Activated naive CD8-positive, alpha-beta T cell treated with anti-CD3 and anti-CD28 coated beads, Interleukin-2, amount 50 U/mL, for 16 hours (primary cell): ENCODE data around the gene RAC3.

Source experiments
- DNase-seq: peaks from one replicate; pipeline ENCODE4 v3.0.0-alpha.2; 2020; ENCODE audit warnings: low read depth, low spot score

RAC3 gene

DNA sequence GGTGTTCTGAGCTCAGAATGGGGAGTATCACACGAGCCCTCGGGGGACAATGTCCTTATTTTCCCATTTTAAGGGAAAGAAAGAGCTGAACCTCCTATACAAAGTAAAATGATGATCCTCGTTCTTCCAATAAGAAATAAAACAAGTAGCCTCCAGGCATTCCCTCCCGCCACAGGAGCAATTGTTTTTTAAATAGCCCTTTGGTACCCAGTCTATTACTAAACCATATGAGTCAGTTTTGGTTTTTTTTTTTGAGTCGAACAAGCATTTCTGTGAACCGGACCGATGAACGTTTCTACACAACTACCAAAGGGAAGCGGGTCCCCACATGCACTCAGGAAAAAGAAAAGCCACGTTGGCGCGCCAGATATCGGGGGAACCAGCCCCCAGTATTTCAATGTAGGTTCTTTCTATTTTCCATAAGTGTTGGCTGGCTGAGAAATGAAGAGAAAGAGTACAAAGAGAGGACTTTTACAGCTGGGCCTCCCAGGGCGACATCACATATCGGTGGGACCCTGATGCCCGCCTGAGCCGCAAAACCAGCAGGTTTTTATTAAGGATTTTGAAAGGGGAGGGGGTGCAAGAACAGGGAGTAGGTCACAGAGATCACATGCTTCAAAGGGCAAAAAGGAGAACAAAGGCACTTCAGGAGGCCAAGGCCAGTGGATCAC lies 9.8 kb downstream of the RAC3 start:
- DNase-seq = no peak

- no peak for DNase-seq
These were observed 11.2 kb downstream of the RAC3 start for GRCh38 chr17:82042649-82043048.

- DNase-seq = no peak
These were observed 12.0 kb downstream of the RAC3 start for GRCh38 chr17:82043507-82043906.

DNA sequence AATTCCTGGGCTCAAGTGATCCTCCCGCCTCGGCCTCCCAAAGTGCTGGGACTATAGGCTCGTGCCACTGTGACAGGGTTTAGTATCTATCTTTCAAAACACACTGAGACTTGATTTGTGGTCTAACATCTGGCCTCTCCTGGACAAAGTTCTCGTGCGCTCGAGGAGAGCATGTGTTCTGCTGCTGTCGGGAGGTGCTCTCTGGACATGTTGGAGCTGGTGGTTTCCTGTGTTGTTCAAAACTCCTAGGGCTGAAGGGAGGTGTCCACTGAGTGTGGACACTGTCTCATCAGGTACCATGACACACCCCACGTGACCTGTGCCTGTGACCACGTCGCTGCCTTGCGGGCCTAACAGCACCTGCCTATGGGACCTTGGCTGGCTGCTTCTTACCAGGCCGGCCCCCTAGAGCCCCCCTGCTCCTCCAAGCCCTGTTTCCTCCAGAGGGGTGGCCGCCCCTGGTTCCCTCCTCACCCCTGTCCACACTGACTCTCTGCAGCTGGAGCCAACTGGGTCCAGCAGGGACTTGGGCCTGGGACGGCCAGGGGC lies 14.5 kb downstream of the RAC3 start:
- DNase-seq = no peak

DNA sequence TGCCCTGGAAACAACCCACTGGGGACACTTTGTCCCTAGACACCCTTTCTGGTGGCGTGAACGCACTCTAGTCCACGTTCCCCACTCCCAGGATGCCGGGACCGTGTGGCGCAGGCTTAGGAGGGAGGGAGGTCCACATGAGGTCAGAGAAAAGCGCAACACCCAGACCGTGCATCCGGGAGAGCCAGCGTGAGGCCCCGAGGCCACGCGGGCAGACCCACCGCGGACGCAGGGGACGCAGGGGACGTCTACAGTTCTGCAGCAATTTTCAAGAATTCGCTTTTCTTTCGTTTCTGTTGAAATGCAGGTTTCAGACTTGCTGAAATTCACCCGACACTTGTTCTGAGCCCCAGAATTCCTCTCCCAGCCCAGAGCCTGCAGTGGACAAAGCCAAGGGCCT lies 15.4 kb downstream of the RAC3 start:
- DNase-seq = no peak

GRCh38 chr17:82047379-82047778 lies 15.9 kb downstream of the RAC3 start:
- no peak for DNase-seq

DNA sequence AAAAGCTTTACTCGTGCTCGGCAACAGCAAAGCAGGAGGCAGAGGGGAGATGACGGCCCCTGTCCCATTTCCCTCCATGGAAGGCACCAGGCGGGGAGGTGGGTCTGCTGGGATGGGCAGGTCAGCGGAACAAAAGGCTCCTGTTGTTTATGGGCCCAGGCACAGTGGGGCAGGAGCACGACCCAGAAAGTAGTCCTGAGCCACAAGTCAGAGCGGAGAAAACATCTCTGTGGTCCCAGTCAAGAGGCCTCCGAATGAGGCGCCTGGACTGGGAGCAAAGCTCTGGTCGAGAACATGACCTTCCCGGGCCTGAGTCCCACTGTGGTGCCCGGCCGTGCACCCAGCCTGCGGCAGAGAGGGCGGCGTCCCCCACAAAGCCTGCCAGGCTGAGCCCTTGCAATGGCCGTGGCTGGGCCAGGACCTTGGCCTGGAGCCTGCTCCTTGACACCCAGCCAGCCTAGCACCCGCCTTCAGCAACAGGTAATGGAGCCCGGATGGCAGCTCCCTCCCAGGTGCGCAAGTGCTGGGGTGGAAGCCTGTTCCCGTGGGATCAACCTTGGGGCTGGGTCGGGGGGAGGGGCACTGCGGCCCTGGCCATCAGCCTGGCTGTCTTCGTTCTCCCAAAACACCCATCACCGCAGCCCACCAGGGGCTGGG lies 16.6 kb downstream of the RAC3 start:
- no peak for DNase-seq

GRCh38 chr17:82048571-82048971 lies 17.1 kb downstream of the RAC3 start:
- DNase-seq = no peak

DNA sequence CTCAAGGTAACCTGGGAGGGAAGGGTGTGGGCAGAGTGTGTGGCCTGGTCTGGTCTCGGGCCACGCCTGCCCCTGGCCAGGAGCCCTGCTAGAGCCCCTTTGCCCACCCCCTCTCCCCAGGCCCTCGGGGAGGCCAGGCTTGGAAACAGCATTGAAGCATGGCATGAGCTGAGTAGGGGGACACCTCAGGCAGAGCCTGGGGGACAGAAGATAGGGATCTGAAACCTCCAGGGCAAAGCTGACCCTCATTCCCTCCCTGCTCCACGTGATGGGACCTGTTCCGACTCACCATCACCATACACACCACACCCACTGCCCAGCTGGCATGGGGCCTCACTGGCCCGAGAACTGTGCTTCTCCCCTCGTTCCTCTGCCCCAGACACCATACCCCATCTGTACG lies 17.6 kb downstream of the RAC3 start:
- no peak for DNase-seq

GRCh38 chr17:82049521-82049971 lies 18.1 kb downstream of the RAC3 start:
- DNase-seq = no peak

GRCh38 chr17:82050152-82050760 lies 18.8 kb downstream of the RAC3 start:
- DNase-seq = no peak

DNA sequence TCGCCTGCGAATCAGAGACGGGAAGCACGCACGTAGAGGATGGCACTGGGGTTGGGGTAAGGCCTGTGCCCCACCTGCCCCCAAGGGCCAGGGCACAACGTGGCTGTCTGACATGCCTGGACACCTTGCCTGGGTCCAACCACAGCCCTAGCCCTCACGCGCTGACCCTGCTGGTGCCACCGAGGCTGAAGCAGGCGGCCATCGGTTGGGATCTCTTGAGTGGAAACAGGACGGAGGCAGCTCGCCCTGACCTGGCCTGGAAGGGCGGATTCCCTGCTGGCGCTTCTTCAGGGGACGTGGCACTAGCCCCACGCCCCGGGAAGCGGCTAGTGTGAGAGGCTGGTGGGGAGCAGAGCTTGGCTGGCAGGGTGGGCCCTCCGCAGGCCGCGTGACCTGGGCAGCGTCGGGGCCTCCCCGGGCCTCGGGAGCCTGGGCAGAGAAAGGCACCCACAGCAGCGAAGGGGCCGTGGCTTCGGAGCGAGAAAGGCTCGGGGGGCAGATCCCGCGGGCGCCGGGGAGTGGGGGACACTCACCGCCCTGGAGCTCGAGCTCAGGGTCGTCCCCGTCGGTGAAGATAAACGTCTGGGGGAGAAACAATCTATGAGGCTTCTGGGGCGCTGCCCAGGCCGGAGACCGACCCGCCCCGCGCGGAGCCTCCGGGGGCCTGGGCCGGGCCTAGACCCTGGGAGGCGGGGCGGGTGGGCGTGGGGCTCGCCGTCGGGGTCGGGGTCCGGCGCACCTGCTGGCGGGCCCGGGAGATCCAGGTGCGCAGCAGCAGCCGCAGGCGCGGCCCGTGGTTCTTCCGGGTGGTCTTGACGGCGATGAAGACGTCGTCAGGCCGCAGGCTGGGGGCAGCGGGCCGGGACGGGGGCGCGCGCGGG lies 19.5 kb downstream of the RAC3 start:
- no peak for DNase-seq

DNA sequence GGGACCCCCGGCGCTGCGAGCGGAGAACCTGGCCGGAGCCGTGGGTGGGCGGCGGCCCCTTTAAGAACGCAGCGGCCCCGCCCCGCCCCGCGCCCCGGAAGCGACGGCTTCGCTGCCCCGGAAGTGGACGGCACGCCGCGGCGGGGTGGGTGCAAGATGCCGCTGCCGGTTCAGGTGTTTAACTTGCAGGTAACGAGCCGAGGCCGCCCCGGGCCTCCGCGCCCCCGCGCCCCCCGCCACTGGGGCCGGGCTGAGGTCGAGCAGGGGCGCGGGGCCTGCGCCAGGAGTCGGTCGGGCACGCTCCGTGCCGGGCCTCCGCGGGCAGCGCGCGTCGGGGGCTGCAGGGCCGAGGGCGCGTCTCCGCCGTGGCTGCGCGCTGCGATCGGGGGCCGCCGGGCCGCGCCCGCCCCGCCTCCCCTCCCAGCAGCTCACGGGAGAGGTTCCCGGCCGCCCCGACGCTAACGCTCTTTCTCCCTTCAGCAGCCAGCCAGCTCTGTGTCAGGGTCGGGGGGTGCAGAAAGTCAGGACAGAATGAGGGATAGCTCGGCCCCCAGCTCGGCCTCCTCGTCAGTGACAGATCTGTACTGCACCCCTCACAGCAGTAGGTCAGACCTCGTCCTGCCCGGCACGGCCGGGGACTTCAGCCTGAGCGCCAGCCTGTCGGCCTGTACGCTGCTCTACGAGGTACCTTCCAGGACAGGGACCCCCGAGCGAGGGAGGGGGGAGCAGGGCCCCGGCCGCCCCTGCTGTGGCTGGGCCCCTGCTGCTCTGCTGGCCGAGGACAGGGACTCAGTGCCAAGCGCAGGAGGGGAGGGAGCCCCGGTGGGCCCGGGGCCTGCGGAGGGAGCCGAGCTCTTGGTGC lies 20.5 kb downstream of the RAC3 start, which contains the start of the genes GPS1 and RFNG:
Gene GPS1 (plus strand): TSS at position 123 of the 862 bp plus-strand sequence. CDS start 34 bp downstream, at position 157.
Gene RFNG (minus strand): TSS at position 36 of the 862 bp plus-strand sequence. CDS start 45 bp downstream, outside the sequence.
- DNase-seq = peak; percentile 80

DNA sequence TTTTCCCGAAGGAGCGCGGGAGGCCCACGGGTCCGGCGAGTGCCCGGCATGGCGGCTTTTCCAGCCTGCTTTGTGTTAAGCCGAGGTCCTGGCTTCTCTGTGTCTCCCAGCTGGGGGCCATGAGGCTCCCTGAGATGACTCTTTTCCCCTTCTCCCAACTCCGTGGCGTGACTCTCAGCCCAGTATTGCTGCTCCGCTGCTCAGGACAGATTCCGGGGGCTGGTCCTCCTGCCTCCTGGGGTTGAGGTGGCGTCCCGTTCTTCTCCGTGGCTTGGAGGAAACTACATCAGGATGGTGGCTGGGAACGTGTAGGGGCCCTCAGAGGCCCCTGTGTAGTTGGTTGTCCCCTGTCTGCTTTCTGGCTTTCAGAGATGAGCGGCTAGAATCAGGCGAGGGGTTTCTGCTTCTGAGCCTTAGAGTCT lies 21.2 kb downstream of the RAC3 start:
- no peak for DNase-seq

GRCh38 chr17:82053130-82053529 lies 21.7 kb downstream of the RAC3 start:
- DNase-seq = no peak

DNA sequence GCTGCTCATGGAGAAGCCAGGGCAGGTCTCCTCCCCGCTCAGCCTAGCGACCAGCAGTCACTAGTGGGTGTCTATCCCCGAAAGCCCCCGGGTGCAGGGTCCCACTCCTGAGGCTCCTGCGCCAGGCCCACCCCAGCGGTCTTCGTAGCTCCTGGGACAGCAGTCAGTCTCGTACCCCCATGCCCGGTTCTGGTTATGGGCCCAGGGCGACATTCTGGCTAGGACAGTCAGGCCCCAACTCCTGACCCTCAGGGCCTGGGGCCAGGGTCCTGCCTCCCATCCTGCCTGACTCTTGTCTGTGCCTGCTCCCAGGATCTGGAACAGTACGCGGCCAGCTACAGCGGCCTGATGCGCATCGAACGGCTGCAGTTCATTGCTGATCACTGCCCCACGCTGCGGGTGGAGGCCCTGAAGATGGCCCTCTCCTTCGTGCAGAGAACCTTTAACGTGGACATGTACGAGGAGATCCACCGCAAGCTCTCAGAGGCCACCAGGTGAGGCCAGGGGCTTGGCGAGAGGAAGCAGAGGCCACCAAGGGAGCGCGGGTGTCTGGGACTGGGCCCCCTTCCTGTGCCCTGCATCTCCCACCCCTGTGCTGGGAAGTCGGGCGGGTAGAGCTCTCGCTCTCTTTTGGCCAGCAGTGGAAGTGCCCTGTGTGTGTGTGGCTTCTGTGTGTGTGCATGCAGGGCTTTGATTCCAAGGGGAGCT lies 22.2 kb downstream of the RAC3 start:
- no peak for DNase-seq

DNA sequence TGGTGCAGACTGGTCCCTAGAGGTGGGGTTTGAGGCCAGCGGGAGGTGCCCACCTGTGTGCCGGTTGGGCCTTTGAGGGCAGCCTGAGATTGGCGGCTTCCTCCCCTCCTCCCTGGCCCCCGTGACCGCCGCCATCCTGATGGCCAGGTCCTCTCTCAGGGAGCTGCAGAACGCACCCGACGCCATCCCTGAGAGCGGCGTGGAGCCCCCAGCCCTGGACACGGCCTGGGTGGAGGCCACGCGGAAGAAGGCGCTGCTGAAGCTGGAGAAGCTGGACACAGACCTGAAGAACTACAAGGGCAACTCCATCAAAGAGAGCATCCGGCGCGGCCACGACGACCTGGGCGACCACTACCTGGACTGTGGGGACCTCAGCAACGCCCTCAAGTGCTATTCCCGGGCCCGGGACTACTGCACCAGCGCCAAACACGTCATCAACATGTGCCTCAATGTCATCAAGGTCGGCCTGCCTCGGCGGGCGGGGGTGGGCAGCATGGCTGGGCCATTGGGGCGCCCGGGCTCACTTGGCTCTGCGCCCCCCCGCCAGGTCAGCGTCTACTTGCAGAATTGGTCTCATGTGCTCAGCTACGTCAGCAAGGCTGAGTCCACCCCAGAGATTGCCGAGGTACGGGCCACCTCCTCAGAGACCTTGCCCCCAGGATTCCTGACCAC lies 23.0 kb downstream of the RAC3 start:
- DNase-seq = no peak

- no peak for DNase-seq
These were observed 23.8 kb downstream of the RAC3 start for GRCh38 chr17:82055023-82055964.
